Ishikawa (cell line): ENCODE data around the gene SMYD5.

Experiments
- CEBPB ChIP-seq: IDR thresholded peaks from 2 replicates; pipeline ENCODE4 v1.6.1; 2012
- CREB1 ChIP-seq: IDR thresholded peaks from 2 replicates; pipeline ENCODE4 v1.6.1; 2012; ENCODE audit warnings: low read depth
- EGR1 ChIP-seq: IDR thresholded peaks from 2 replicates; pipeline ENCODE4 v1.6.1; 2012
- EP300 ChIP-seq: IDR thresholded peaks from 2 replicates; pipeline ENCODE4 v1.6.1; 2012; ENCODE audit warnings: borderline replicate concordance
- FOXM1 ChIP-seq: IDR thresholded peaks from 2 replicates; pipeline ENCODE4 v1.6.1; 2012; ENCODE audit warnings: low read depth, borderline replicate concordance
- NFIC ChIP-seq: IDR thresholded peaks from 2 replicates; pipeline ENCODE4 v1.6.1; 2012
- TAF1 ChIP-seq: IDR thresholded peaks from 2 replicates; pipeline ENCODE4 v1.6.1; 2012; ENCODE audit warnings: low read depth, mild to moderate bottlenecking
- TCF12 ChIP-seq: IDR thresholded peaks from 2 replicates; pipeline ENCODE4 v1.6.1; 2012; ENCODE audit warnings: low read depth
- TEAD4 ChIP-seq: IDR thresholded peaks from 2 replicates; pipeline ENCODE4 v1.6.1; 2012
- YY1 ChIP-seq: IDR thresholded peaks from 2 replicates; pipeline ENCODE4 v1.6.1; 2012; ENCODE audit warnings: low read depth
- ZBTB7A ChIP-seq: IDR thresholded peaks from 2 replicates; pipeline ENCODE4 v1.6.1; 2012; ENCODE audit warnings: low read depth
- TF ChIP-seq, protein P1 (sequence below): IDR thresholded peaks from 2 replicates; pipeline ENCODE4 v1.6.1; 2012
- TF ChIP-seq, protein P2 (sequence below): IDR thresholded peaks from 2 replicates; pipeline ENCODE4 v1.6.1; 2012; ENCODE audit warnings: low read depth, mild to moderate bottlenecking

DNA sequence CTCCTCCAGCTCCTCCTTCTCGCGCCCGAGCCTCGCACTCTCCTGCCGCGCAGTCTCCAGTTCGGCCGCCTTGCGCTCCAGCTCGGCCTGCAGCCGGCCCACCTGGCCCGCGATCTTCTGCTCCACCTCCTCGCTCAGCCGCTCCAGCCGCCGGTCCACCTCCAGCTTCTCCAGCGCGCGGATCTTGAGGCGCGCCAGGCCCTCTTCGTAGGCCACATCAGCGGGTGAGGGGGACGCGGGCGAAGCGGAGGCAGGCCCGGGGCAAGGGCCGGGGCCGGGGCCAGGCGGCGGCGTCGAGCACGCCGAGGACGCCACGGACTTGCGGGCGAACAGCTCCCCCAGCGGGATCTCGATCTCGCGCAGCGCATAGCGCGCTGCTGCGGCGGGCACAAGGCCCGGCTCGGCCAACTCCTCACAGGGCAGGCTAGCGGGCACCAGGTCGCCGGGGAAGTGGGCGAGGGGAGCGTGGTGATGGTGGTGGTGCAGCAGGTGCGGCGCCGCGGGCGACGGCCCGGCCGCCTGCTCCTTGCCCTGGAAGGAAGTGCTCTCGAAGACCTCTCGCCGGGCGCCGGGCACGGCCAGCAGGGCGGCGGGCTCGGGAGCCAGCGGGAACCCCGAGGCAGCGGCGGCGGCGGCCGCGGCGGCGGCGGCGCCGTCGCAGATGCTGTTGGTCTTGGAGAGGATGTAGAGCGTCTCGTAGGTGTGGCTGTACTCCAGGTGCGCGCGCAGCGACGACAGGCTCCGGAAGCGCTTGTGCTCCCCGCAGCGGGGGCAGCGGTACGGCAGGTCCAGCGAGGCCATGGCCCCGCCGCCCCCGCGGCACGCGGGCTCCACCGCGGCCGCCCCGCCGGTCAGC lies 55.0 kb downstream of the SMYD5 start:
- TF ChIP-seq CREB1 (no peak), CEBPB (no peak), TEAD4 (no peak), FOXM1 (no peak), TAF1 (no peak), EP300 (no peak), TCF12 (no peak; the same call in 1 of the 2 replicates), YY1 (no peak), NFIC (no peak), ZBTB7A (no peak), EGR1 (peak; percentile 47; the same call in 1 of the 2 replicates)
- TF ChIP-seq, protein P1, sequence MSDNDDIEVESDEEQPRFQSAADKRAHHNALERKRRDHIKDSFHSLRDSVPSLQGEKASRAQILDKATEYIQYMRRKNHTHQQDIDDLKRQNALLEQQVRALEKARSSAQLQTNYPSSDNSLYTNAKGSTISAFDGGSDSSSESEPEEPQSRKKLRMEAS, result no peak; the same call in none of the 2 replicates
- TF ChIP-seq, protein P2, sequence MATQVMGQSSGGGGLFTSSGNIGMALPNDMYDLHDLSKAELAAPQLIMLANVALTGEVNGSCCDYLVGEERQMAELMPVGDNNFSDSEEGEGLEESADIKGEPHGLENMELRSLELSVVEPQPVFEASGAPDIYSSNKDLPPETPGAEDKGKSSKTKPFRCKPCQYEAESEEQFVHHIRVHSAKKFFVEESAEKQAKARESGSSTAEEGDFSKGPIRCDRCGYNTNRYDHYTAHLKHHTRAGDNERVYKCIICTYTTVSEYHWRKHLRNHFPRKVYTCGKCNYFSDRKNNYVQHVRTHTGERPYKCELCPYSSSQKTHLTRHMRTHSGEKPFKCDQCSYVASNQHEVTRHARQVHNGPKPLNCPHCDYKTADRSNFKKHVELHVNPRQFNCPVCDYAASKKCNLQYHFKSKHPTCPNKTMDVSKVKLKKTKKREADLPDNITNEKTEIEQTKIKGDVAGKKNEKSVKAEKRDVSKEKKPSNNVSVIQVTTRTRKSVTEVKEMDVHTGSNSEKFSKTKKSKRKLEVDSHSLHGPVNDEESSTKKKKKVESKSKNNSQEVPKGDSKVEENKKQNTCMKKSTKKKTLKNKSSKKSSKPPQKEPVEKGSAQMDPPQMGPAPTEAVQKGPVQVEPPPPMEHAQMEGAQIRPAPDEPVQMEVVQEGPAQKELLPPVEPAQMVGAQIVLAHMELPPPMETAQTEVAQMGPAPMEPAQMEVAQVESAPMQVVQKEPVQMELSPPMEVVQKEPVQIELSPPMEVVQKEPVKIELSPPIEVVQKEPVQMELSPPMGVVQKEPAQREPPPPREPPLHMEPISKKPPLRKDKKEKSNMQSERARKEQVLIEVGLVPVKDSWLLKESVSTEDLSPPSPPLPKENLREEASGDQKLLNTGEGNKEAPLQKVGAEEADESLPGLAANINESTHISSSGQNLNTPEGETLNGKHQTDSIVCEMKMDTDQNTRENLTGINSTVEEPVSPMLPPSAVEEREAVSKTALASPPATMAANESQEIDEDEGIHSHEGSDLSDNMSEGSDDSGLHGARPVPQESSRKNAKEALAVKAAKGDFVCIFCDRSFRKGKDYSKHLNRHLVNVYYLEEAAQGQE, result no peak
